ENCODE results near the gene SMPD4.
"Not testable (repeated sequence)": the region's sequence is repeated elsewhere in the genome, so short reads cannot be mapped to it uniquely, and the experiment has no call there.

SMPD4 gene

DNA sequence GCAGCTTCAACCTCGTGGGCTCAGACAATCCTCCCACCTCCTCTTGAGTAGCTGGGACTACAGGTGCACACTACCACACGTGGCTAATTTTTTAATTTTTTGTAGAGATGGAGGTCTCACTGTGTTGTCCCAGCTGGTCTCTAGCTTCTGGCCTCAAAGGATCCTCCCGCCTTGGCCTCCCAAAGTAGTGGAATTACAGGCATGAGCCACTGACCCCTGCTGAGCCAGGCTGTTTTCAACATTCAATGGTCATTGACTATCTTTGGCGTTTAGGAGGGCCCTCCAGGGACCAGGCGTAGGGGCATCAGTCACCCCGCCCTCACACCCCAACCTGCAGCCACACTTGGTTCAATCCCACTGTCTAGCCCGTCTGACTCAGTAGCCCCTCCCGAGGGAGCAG lies 5.9 kb upstream of the SMPD4 start:
- DNase-seq (ENCODE audit: low spot score): no peak

DNA sequence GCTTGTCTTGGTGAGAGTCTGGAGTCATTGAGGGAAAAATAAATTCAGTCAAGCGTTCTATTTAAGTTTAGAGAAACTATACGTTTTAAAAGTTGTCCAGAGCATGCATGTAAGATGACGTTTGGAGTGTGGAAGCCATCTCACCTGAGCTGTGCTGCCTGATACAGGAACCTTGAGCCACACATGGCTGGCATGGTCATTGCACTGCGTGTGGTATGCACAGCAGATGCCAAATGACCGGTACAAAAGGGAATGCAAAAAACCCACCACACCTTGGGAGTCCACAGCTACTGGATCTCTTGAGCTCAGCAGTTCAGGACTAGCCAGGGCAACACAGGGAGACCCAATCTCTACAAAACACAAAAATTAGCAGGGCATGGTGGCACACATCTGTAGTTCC lies 5.0 kb upstream of the SMPD4 start:
- DNase-seq (ENCODE audit: low spot score): no peak

GRCh38 chr2:130185896-130186295 lies 4.5 kb upstream of the SMPD4 start:
- DNase-seq (ENCODE audit: low spot score): no peak

- DNase-seq (ENCODE audit: low spot score): no peak
These were observed 4.0 kb upstream of the SMPD4 start for GRCh38 chr2:130185436-130185835.

DNA sequence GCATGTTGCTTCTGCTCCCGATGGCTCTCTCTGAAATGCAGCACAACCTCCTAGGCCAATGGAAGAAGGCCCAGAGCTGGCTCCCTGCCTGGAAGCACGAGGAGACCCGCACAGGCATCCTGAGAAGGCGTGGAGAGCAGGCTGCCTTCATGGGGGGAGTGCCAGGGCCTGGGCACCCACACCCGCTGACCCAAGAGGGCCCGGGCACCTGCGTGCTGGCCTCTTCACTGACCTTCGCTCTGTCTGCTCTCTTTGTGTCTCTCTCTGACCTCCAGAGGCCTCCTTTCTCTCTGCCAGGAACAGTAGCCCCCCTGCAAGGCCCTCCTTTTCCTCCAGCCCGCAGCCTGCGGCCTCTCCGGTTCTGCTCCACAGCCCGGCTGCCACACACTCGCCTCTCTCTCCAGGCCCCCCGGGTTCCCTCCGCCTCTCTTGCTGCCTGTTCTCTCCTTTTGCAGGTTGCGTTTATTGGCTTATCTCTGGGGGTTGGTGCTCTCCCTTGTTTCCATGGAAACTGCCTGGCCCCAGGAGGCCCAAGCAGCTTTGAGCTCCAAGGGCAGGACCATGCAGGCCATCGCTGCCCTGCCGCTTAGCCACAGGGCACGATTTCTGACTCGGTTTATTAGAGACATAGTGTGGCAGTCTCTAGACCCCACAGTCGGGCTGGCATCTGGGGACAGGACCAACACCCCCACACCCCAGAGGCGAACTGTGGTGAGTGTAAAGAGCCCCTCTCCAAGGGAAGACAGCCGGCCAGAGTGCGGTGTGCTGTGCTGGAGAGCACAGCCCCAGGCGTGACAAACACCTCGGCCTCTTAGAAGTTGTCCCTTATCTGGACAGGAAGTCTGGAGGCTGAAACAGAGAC lies 2.3 kb upstream of the SMPD4 start:
- DNase-seq (ENCODE audit: low spot score): no peak

DNA sequence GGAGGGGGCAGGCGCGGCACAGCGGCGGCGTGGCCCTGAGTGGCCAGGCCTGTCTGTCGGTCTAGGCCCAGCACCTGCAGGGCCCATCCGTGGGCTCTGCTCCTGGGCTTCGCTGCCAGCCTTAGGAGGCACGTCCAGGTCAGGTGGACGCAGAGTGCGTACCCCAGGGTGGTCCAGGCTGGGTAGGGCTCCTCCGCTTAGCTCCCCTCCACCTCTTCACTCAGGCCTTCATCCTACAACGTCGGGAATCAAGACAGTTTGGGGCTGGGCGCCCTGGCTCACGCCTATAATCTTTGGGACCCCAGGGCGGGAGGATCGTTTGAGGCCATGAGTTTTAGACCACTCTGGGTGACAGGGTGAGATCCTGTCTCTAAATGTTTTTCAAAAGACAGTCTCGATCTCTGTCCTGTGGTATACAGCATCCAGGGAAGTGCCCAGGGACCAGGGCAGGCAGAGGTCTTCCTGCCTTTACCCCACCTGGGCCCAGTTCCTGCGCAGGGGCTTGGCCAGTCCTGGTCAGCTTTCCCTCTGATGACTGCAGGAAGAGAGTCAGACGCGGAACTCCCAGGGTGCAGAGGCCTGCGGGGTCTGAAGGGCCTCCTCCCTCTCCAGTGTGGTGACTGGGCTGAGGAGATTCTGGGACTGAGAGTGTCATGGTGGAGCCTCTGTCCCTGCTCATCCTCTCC lies 1.6 kb upstream of the SMPD4 start:
- not testable (repeated sequence) for DNase-seq (ENCODE audit: low spot score)

DNA sequence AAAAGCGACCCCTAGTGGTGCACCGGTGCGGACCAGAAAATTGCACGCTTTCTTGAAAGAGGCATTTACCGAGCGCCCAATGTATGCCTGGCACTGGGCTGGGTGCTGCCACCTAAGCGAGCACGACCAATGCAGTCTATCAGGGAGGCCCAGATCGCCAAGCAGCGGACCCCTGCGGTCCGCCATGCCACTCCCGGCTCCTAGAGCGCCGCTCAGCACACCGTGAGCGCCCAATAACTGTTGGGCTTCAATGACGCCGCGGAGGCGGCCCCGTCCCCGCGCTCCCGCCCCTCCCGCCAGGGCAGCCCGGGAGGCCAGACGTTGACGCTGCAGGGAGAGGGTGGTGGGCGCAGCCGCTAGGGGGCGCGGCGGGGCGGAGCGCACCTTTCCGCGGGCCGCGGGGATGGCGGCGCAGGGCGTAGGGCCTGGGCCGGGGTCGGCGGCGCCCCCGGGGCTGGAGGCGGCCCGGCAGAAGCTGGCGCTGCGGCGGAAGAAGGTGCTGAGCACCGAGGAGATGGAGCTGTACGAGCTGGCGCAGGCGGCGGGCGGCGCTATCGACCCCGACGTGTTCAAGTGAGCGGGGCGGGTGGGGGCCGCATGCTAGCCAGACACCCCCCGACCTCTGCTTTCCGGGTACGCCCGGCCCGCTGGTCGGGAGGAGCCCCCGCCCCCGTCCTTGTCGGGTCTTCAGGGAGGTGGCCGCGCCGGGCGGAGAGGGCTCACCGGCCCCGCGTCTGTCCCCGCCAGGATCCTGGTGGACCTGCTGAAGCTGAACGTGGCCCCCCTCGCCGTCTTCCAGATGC lies 679 bp upstream of the SMPD4 start, which contains the start of gene MZT2B:
MZT2B (plus strand) TSS at position 383 of the 803 bp plus-strand sequence; CDS start at position 404, 21 bp downstream.
- DNase-seq (ENCODE audit: low spot score): peak; percentile 71

DNA sequence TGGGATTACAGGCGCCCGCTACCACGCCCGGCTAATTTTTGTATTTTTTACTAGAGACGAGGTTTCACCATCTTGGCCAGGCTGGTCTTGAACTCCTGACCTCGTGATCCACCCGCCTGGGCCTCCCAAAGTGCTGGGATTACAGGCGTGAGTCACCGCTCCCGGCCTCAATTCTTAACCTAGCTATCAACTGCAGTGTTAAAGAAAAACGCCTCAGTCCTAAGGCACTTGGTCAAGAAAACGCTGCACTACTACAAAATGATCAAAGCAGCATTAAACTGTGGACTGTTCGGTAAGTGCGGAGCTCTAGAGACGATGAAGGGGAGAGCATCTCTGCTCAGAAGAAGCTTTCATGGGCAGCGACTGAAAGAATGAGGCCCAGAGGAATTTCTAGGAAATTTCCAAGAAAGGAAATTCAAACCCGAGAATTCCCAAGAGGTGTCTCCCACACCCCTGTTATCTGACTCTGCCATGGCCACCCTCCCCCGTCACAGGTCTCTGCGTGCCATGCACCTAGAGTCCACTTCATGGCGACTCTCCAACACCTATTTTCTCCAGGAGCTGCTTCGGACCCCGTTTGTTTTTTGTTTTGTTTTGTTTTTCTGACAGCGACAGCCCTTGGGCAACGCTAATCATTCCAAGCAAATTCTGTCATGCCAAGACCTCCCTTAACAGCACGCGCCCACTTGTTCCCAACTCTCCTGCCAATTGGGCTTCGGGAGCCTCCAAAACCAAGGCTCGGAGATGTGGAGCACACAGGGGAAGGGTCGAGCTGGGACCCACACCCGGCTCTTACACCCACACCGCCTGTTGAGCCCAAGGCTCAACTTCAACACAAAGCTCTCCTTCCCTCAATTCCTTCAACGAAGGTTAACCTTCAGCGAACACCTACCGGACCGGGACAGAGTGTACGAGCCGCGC lies 738 bp downstream of the SMPD4 start:
- DNase-seq (ENCODE audit: low spot score): not testable (repeated sequence)

- DNase-seq (ENCODE audit: low spot score): not testable (repeated sequence)
These were observed 6.5 kb downstream of the SMPD4 start for GRCh38 chr2:130174866-130175265.

- no peak for DNase-seq (ENCODE audit: low spot score)
These were observed 11.5 kb downstream of the SMPD4 start for GRCh38 chr2:130169896-130170295.

GRCh38 chr2:130169163-130169562 lies 12.2 kb downstream of the SMPD4 start:
- DNase-seq (ENCODE audit: low spot score): not testable (repeated sequence)

- not testable (repeated sequence) for DNase-seq (ENCODE audit: low spot score)
These were observed 14.8 kb downstream of the SMPD4 start for GRCh38 chr2:130166611-130167010.

- no peak for DNase-seq (ENCODE audit: low spot score)
These were observed 15.9 kb downstream of the SMPD4 start for GRCh38 chr2:130165293-130166016.

DNA sequence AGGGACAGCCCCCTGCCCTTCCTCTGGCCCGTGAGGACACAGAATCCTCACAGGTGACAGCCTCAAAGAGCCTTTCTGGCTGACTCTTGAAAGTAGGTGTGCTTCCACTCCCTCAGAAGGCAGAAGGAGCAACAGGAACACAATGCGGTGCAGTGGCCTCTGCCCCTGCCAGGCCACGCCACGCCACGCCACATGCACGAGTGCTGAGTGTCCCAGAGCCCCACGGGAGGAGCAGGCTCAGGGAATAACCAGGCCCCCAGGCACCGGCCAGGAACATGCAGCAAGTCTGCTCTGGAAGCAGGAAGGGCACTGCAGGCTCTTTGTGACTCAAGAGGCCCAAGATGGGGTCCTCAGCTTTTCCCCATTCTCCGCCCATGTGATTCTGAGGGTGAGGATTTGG lies 18.4 kb downstream of the SMPD4 start:
- DNase-seq (ENCODE audit: low spot score): no peak

DNA sequence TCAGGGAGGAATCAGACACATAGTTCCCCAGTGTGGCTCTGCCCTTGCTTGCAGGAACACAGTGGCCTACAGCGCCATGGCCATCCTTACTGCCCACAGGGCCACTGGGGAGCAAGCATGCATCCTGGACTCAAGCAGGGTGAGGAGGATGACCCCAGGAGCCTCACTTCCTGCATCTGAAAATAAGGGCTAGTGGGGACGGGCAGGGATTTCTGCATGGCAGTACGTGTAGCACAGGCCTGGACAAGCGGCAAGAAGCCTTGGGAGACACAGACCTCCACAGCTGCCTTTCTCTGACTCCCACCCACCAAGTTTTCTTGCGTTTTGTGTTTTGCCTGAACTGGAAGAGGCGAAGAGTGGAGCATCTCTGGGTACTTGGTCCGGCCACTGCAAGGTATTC lies 18.9 kb downstream of the SMPD4 start:
- not testable (repeated sequence) for DNase-seq (ENCODE audit: low spot score)

DNA sequence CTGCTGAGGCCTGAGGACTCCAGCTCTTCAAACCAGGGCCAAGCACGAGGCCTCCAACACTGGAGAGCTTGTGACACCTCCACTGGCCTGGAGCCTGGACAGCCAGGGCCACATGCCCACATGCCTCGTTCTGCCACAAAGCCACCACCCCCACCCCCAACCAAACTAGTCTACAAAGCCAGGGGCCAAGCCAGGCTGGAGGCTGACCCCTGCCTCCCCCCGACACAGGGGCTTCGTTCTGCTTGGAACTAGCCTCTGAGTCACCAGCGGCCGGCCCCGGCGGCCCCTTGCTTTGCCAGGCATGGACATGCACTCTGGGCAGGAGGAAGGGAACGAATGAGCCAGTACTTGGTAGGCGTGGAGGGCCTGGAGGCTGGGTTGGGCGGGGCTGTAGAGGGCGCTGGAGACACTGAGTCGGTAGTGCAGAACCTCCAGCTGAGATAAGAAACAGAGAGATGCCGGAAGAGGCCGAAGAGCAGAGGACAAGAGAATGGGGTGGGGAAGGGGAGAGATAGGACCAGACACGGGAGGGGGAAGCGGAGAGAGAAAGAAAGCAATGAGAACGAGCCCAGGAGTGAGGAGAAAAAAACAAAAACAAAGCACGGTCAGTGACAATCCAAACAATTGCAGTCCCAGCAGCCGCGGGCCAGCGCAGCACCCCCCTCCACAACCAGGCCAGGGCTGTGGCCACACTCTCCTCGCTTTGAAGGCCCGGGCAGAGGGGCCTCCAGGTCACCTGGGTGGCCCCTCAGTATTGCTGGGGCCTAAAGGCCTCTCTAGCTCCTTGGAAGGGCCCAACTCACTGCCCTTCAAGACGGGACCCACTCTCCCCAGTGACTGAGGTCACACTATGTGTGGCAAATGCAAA lies 20.3 kb downstream of the SMPD4 start:
- not testable (repeated sequence) for DNase-seq (ENCODE audit: low spot score)

DNA sequence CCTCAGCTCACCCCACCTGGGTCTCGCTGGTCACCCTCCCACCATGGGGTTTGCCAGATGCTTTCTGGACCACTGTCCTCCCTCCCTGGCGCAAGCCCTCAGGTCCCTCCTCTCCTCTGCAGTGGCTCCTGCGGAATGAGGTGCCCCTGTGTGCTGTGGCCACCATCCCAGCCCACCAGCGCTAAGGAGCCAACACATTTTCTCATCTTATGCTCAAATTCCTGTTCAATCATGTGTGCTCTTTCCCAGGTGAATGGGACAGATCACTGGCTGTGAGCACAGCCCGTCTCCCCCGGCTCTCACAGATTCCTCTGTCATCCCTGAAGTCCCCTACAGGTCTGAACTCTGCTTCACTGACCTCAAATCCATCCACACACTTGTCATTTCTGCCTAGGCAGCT lies 21.3 kb downstream of the SMPD4 start:
- no peak for DNase-seq (ENCODE audit: low spot score)

DNA sequence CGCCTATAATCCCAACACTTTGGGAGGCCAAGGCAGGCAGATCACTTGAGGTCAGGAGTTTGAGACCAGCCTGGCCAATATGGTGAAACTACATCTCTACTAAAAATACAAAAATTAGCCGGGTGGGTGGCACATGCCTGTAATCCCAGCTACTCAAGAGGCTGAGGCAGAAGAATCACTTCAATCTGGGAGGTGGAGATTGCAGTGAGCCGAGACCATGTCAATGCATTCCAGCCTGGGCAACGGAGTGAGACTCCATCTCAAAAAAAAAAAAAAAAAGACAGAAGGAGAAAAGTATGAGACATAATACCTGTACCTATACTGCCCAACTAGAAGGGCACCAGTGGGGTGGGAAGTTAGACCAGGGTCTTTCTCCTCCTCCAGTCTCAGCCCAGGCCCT lies 22.0 kb downstream of the SMPD4 start:
- DNase-seq (ENCODE audit: low spot score): not testable (repeated sequence)

DNA sequence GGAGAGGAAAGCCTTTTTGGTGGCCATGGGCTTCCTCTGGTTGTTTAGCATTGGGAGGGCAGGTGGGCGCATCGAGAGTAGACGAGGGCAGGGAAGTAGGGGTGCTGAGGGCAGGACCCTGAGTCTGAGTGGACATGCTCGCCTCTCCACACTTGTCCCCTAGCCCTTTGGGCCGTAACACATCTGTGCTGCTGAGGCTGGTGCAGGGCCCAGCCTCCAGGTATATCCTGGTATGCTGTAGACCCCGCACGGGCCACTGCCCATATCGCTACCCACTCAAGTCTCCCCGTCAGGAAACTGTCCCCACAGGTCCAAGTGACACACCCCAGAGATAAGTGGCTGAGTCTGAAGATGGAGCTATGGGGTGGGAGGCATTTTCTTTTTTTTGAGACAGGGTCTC lies 22.8 kb downstream of the SMPD4 start:
- no peak for DNase-seq (ENCODE audit: low spot score)
